GM21526 (cell line): ENCODE data around the gene POGZ.
"Not testable (repeated sequence)": the region's sequence is repeated elsewhere in the genome, so short reads cannot be mapped to it uniquely, and the experiment has no call there.

Source experiments
- ATAC-seq: cut with Tn5 transposase; IDR thresholded peaks from one replicate; pipeline ENCODE4 v1.9.1; 2021; ENCODE audit warnings: moderate library complexity; ENCODE audit not compliant: unreplicated experiment, low FRiP score

POGZ gene

DNA sequence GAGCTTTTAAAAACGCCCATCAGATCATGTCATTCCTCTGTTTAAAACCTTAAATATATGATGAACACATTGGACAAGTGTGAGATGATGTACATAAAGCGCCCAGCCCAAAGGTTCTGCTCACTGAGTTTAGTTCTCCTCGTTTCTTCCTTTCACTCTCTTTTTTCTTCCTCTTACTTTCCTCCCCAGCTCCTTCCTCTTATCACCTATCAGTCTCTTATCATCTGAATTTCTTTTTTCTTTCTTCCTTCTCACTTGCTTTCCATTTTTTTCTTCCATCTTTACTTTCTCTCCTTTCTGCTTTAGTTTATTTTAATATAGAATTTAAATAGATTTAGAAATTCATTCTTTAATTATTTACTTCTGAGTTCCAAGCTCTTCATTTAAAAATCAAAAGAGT, 17.8 kb upstream of the POGZ start:
- no peak for ATAC-seq

GRCh38 chr1:151476083-151476482, 16.8 kb upstream of the POGZ start:
- ATAC-seq = no peak

GRCh38 chr1:151475175-151475574, 15.9 kb upstream of the POGZ start:
- peak; percentile 72 for ATAC-seq

DNA sequence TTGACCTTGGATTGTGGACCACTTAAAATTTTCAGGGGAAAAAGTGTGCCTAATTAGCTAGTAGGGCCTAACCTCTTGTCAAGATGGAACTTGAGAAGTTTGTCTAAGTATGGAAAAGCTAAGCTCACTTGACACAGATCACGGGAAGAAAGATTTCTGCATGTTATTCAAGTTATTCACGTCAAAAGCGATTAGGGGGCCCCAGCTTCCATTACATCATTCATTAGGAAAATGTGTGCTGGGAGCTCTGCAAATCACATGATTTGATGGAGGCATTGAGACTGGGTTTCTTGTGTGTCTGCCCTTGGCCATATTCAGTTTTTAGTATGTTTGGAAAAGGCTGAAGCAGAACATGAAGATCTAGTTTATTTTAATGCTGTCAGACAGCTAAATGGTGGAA, 15.5 kb upstream of the POGZ start:
- no peak for ATAC-seq

DNA sequence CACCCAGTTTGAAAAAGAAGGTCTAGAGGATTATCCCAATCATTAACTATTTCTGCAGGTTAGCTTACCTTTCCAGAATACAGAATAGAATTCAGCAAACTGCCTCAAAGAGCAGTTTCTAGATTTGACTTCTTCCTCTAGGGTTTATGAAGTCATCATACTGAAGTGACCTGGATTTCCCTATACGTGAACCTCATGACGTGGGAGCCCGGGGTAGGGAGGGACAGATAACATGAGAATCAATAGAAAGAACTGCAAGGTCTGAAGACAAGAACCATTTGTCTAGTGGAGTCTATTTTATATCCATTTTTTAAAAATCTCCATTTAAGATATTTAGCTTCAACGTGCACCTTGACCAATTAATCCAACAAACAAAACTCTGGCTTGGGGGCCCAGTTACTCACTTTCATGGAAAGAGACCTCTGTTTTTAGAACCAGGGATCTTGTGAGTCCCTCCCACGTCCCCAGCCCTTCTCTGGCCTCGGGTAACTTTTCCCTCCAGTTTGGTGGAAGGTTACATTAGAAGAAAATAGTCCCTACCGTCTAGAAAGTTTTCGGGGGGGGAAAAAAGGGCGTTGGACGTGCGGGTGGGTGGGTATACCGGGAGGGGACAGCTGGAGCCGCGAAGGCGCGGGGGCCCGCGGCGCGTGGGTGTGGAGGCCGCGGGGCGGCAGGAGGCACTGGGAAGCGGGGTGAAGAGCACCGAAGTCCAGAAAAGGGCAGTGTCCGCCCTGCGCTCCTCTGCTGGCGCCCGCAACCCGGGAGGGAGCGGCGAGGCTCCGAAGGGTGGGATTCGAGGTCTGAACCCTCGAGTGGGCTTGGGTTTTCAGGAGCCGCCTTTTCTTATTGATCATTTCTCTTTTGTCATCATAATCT, 13.8 kb upstream of the POGZ start:
- no peak for ATAC-seq

DNA sequence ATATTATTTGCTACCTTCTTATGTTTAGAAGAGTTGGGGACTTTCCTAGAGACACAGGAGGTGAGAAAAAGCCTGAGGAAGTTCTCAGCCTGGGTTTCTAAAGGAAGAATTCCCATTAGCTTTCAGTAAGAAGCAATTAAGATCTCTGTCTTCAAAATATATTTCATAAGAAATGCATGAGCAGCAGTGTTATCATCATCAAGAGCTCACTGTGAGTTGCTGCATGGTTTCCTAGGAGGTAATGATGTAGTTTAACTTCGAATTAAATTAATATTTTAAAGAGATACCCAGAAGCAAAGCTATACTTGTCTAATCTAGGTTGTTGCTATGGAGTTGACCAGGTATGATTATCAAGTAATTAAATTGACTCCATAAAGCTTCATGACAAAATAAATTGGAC, 5.7 kb upstream of the POGZ start:
- no peak for ATAC-seq

GRCh38 chr1:151461694-151462093, 2.4 kb upstream of the POGZ start:
- no peak for ATAC-seq

GRCh38 chr1:151458802-151459330, 428 bp downstream of the POGZ start:
- ATAC-seq = no peak

GRCh38 chr1:151457911-151458801, 1.1 kb downstream of the POGZ start:
- ATAC-seq = no peak

DNA sequence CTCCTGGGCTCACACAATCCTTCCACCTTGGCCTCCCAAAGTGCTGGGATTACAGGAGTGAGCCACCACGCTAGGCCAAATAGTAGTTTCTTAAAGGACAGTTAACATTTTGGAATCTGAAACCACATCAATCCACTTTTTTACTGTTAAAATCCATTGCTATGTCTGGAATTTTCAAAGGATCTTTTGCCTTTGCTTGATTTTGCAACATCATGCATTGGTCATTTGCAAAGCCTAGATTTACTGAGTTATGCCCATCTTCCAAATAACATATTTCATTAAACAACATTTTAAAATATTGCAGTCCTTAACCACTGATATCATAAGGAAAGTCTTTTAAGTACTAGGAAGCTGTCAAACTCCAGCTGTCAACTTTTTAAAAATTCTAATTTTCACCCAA, 3.3 kb downstream of the POGZ start:
- ATAC-seq = no peak

DNA sequence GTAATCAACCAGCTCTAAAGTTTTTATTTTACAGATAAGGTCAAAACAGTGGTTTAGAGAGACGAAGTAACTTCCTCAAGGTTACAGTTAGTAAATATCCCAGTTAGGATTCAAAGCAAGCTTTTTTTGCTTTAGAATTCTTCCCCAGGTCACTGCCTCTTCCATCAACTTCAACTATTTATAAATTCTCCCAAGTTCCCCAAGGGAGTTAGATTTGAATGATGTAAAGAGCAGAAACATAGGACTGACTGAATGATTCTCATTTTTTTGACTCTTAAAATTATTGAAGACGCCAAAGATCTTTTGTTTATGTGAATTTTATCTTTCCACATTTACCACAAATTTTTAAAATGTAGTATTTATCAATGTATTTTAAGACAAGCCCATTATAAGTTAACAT, 4.1 kb downstream of the POGZ start:
- no peak for ATAC-seq

GRCh38 chr1:151447696-151448095, 11.6 kb downstream of the POGZ start:
- no peak for ATAC-seq

DNA sequence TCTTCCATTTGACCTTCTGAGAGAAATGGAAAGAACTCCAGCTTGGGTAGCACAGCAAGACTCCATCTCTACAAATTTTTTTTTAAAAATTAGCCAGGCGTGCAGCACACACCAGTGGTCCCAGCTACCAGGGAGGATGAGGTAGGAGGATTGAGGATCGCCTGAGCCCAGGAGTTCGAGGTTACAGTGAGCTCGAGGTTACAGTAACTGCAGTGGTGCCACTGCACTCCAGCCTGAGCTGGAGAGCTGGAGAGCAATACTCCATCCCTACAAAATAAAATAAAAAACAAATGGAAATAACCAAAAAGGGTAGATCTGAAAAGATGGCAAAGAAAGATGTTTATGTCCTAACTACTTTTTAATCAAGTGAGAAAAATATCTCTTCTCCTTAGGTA, 14.5 kb downstream of the POGZ start:
- ATAC-seq = no peak

- ATAC-seq = peak; percentile 68
These were observed 15.2 kb downstream of the POGZ start for GRCh38 chr1:151443846-151444782.

- not testable (repeated sequence) for ATAC-seq
These were observed 21.9 kb downstream of the POGZ start for GRCh38 chr1:151437396-151437795.

- ATAC-seq = no peak
These were observed 22.3 kb downstream of the POGZ start for GRCh38 chr1:151436985-151437384.

GRCh38 chr1:151435174-151435573, 24.1 kb downstream of the POGZ start:
- ATAC-seq = no peak

GRCh38 chr1:151433827-151434226, 25.5 kb downstream of the POGZ start:
- not testable (repeated sequence) for ATAC-seq

- ATAC-seq = no peak
These were observed 31.2 kb downstream of the POGZ start for GRCh38 chr1:151428068-151428467.

DNA sequence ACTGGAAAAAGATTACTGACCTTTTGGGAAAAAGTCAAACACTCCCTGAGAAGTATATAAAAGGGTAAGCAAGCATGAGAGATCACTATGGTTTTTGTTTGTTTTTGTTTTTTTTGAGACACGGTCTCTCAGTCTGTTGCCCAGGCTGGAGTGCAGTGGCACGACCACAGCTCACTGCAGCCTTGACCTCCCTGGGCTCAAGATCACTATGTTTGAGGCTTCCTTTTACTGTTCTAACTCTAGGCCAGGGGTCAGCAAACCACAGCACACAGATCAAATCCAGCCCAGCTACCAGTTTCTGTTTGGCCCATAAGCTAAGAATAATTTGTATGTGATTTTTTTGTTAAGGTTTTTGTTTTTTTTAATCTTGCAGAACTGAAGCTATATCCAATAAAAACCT, 34.2 kb downstream of the POGZ start:
- no peak for ATAC-seq
